HG03442 (cell line): ENCODE data around the gene CEP57L1.
"Not testable (repeated sequence)": the region's sequence is repeated elsewhere in the genome, so short reads cannot be mapped to it uniquely, and the experiment has no call there.

Experiments
- ATAC-seq: cut with Tn5 transposase; IDR thresholded peaks from one replicate; pipeline ENCODE4 v1.9.1; 2021; ENCODE audit warnings: mild to moderate bottlenecking, moderate library complexity; ENCODE audit not compliant: unreplicated experiment

CEP57L1 gene

GRCh38 chr6:109073344-109074132 is 21.8 kb upstream of the CEP57L1 start:
- no peak for ATAC-seq

- ATAC-seq, result no peak
Observed at GRCh38 chr6:109074133-109074415, 21.2 kb upstream of the CEP57L1 start.

- no peak for ATAC-seq
Observed at GRCh38 chr6:109075934-109076333, 19.4 kb upstream of the CEP57L1 start.

GRCh38 chr6:109076377-109076776 is 18.9 kb upstream of the CEP57L1 start:
- ATAC-seq, result no peak

- no peak for ATAC-seq
Observed at GRCh38 chr6:109079981-109080380, 15.3 kb upstream of the CEP57L1 start.

- no peak for ATAC-seq
Observed at GRCh38 chr6:109081026-109081425, 14.3 kb upstream of the CEP57L1 start.

GRCh38 chr6:109081516-109082187 is 13.7 kb upstream of the CEP57L1 start:
- no peak for ATAC-seq

GRCh38 chr6:109082188-109082577 is 13.1 kb upstream of the CEP57L1 start:
- ATAC-seq, result no peak

- no peak for ATAC-seq
Observed at GRCh38 chr6:109083657-109084056, 11.7 kb upstream of the CEP57L1 start.

- not testable (repeated sequence) for ATAC-seq
Observed at GRCh38 chr6:109084146-109084545, 11.2 kb upstream of the CEP57L1 start.

- no peak for ATAC-seq
Observed at GRCh38 chr6:109087661-109088264, 7.5 kb upstream of the CEP57L1 start.

- ATAC-seq, result no peak
Observed at GRCh38 chr6:109088995-109089394, 6.3 kb upstream of the CEP57L1 start.

GRCh38 chr6:109091314-109092024 is 3.8 kb upstream of the CEP57L1 start:
- ATAC-seq, result no peak

GRCh38 chr6:109092074-109092473 is 3.2 kb upstream of the CEP57L1 start:
- no peak for ATAC-seq

- no peak for ATAC-seq
Observed at GRCh38 chr6:109093732-109094415, 1.4 kb upstream of the CEP57L1 start.

GRCh38 chr6:109094416-109095035 is 781 bp upstream of the CEP57L1 start, which contains the start of gene SESN1:
SESN1 (minus strand) TSS chr6:109094846; CDS start chr6:109094073, 773 bp downstream.
- peak; percentile 59 for ATAC-seq

- no peak for ATAC-seq
Observed at GRCh38 chr6:109095835-109096084, 453 bp downstream of the CEP57L1 start.

GRCh38 chr6:109096208-109096607 is 901 bp downstream of the CEP57L1 start:
- no peak for ATAC-seq

GRCh38 chr6:109097661-109098060 is 2.4 kb downstream of the CEP57L1 start:
- ATAC-seq, result no peak

- ATAC-seq, result no peak
Observed at GRCh38 chr6:109102762-109103161, 7.5 kb downstream of the CEP57L1 start.

- ATAC-seq, result no peak
Observed at GRCh38 chr6:109103942-109104341, 8.6 kb downstream of the CEP57L1 start.
